DND-41 (cell line): Measurements from ENCODE around the gene NDRG2.

Experiments
- EZH2 ChIP-seq: IDR thresholded peaks from 3 replicates; pipeline ENCODE4 v1.6.1; 2012; ENCODE audit warnings: borderline replicate concordance, low read depth, mild to moderate bottlenecking, moderate library complexity, low read length, inconsistent platforms; ENCODE audit not compliant: severe bottlenecking
- TF ChIP-seq, protein P1 (sequence below): IDR thresholded peaks from 2 replicates; pipeline ENCODE4 v1.5.1; 2012; ENCODE audit warnings: borderline replicate concordance, low read length, moderate library complexity, mild to moderate bottlenecking; ENCODE audit not compliant: poor library complexity, severe bottlenecking; ENCODE audit errors: extremely low read depth

DNA sequence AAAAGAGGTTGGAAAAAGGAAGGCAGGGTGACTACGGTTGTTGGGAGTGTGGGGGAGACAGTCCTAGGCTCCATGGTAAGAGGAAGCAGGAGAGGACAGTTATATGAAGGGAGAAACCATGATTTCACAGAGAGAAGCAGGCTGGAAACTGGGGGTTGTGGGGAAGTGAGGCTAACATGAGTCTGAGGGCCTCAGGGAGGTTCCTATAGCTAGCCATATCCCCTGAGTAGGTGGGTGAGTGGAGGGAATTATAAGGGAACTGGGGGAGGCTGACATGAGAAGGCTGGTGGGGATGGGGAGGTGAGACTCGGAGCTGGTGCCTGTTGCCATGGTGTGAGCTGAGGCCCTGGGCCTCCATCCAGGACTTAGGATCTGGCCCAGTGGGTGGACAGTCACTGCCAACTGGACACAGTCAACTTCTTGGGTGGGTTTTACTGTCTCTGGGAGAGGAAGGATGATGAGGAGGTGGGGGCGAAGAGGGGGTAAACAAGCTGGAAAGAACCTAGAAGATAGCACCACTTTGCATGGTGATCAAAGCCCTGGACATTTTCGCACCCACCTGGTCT lies 8.4 kb upstream of the NDRG2 start:
- TF ChIP-seq, protein P1, sequence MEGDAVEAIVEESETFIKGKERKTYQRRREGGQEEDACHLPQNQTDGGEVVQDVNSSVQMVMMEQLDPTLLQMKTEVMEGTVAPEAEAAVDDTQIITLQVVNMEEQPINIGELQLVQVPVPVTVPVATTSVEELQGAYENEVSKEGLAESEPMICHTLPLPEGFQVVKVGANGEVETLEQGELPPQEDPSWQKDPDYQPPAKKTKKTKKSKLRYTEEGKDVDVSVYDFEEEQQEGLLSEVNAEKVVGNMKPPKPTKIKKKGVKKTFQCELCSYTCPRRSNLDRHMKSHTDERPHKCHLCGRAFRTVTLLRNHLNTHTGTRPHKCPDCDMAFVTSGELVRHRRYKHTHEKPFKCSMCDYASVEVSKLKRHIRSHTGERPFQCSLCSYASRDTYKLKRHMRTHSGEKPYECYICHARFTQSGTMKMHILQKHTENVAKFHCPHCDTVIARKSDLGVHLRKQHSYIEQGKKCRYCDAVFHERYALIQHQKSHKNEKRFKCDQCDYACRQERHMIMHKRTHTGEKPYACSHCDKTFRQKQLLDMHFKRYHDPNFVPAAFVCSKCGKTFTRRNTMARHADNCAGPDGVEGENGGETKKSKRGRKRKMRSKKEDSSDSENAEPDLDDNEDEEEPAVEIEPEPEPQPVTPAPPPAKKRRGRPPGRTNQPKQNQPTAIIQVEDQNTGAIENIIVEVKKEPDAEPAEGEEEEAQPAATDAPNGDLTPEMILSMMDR = no peak
- no peak for TF ChIP-seq EZH2
